GM10248 (cell line): ENCODE data around the gene PCLO.
"Not testable (repeated sequence)": the region's sequence is repeated elsewhere in the genome, so short reads cannot be mapped to it uniquely, and the experiment has no call there.

Experiments used
- CTCF ChIA-PET: fragments of 300-600 bp; sonication (Branson Sonifier 250); formaldehyde crosslinking; extraction: SDS; loops from one replicate; lab custom pipeline; 2021; ENCODE audit warnings: antibody characterized with exemption; lab: Yijun Ruan, JAX
- POLR2A ChIA-PET: fragments of 350-650 bp; sonication (Branson Sonifier 250); formaldehyde crosslinking; extraction: SDS; loops from one replicate; lab custom pipeline; 2020; ENCODE audit warnings: antibody characterized with exemption; lab: Yijun Ruan, JAX
- DNase-seq: peaks from one replicate; pipeline ENCODE4 v3.0.0; 2012; ENCODE audit errors: extremely low spot score
- CTCF ChIP-seq: IDR thresholded peaks from 2 replicates; pipeline ENCODE4 v1.5.1; 2012; ENCODE audit warnings: mild to moderate bottlenecking, low read depth; ENCODE audit errors: extremely low read depth, missing control alignments, control extremely low read depth

The PCLO gene

GRCh38 chr7:82906502-82906901, 256.2 kb downstream of the PCLO start:
- TF ChIP-seq CTCF, result no peak
- CTCF ChIA-PET, result no interaction called here
- POLR2A ChIA-PET, result no interaction called here

GRCh38 chr7:82904871-82905270, 257.8 kb downstream of the PCLO start:
- ChIA-PET POLR2A (no interaction called here), CTCF (interaction anchor here (0.9 kb wide), 1 partner anchor 12 kb away, joined by 3 read pairs; no protein-coding TSS in a partner anchor)
- no peak for TF ChIP-seq CTCF

More at GRCh38 chr7:82906502-82906901, 256.2 kb downstream of the PCLO start:
- DNase-seq, result no peak

GRCh38 chr7:82901098-82901497, 261.6 kb downstream of the PCLO start:
- CTCF ChIA-PET, DNase-seq, POLR2A ChIA-PET: not testable (repeated sequence)

More at GRCh38 chr7:82904871-82905270, 257.8 kb downstream of the PCLO start:
- DNase-seq, result no peak

GRCh38 chr7:82897500-82897899, 265.2 kb downstream of the PCLO start:
- TF ChIP-seq CTCF, result no peak
- no peak for DNase-seq
- CTCF ChIA-PET, result no interaction called here
- POLR2A ChIA-PET, result no interaction called here

- POLR2A ChIA-PET, CTCF ChIA-PET, DNase-seq: not testable (repeated sequence)
These were observed 268.3 kb downstream of the PCLO start for GRCh38 chr7:82894341-82894740.

- ChIA-PET POLR2A (no interaction called here), CTCF (interaction anchor here (0.8 to 1.2 kb wide), 3 partner anchors 10 to 64 kb away, joined by 3 to 5 read pairs (median 4); no protein-coding TSS in a partner anchor)
- DNase-seq, result no peak
- TF ChIP-seq CTCF, result no peak
These were observed 276.4 kb downstream of the PCLO start for GRCh38 chr7:82886324-82886723.

- no peak for TF ChIP-seq CTCF
- CTCF ChIA-PET, result interaction anchor here (1.2 to 1.7 kb wide), 2 partner anchors 11 to 23 kb away, joined by 3 to 5 read pairs; no protein-coding TSS in a partner anchor
- DNase-seq, result no peak
- POLR2A ChIA-PET, result no interaction called here
These were observed 296.8 kb downstream of the PCLO start for GRCh38 chr7:82865856-82866255.
